ENCODE measurements around the gene IFNK.
A peak's percentile ranks its signal among the peaks of the same experiment; 100 is the strongest.

GRCh38 chr9:27548055-27548741, 24.1 kb downstream of the IFNK start:
- TF ChIP-seq, protein P1, sequence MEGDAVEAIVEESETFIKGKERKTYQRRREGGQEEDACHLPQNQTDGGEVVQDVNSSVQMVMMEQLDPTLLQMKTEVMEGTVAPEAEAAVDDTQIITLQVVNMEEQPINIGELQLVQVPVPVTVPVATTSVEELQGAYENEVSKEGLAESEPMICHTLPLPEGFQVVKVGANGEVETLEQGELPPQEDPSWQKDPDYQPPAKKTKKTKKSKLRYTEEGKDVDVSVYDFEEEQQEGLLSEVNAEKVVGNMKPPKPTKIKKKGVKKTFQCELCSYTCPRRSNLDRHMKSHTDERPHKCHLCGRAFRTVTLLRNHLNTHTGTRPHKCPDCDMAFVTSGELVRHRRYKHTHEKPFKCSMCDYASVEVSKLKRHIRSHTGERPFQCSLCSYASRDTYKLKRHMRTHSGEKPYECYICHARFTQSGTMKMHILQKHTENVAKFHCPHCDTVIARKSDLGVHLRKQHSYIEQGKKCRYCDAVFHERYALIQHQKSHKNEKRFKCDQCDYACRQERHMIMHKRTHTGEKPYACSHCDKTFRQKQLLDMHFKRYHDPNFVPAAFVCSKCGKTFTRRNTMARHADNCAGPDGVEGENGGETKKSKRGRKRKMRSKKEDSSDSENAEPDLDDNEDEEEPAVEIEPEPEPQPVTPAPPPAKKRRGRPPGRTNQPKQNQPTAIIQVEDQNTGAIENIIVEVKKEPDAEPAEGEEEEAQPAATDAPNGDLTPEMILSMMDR (IDR thresholded peaks at IDR 0.05) = peak in 5 of 6 experiments; percentile 39 to 83 (median 53)
- no peak for TF ChIP-seq POLR2A (IDR thresholded peaks at IDR 0.05)

All from adrenal gland (tissue), 5 donors.